C4-2B (cell line): Measurements from ENCODE around the gene ANKS1B.
"Not testable (repeated sequence)": the region's sequence is repeated elsewhere in the genome, so short reads cannot be mapped to it uniquely, and the experiment has no call there.

Experiments used
- H3K27ac ChIP-seq: fragments of 450-650 bp; 2 replicates; pipeline ENCODE4 v1.5.1; 2017
- ZFX ChIP-seq: fragments of 450-650 bp; IDR thresholded peaks from 2 replicates; pipeline ENCODE4 v1.6.1; 2017
- TF ChIP-seq, protein P1 (sequence below): fragments of 450-650 bp; conservative IDR thresholded peaks from 2 replicates; pipeline ENCODE4 v1.5.1; 2017; ENCODE audit warnings: mild to moderate bottlenecking

ANKS1B gene

DNA sequence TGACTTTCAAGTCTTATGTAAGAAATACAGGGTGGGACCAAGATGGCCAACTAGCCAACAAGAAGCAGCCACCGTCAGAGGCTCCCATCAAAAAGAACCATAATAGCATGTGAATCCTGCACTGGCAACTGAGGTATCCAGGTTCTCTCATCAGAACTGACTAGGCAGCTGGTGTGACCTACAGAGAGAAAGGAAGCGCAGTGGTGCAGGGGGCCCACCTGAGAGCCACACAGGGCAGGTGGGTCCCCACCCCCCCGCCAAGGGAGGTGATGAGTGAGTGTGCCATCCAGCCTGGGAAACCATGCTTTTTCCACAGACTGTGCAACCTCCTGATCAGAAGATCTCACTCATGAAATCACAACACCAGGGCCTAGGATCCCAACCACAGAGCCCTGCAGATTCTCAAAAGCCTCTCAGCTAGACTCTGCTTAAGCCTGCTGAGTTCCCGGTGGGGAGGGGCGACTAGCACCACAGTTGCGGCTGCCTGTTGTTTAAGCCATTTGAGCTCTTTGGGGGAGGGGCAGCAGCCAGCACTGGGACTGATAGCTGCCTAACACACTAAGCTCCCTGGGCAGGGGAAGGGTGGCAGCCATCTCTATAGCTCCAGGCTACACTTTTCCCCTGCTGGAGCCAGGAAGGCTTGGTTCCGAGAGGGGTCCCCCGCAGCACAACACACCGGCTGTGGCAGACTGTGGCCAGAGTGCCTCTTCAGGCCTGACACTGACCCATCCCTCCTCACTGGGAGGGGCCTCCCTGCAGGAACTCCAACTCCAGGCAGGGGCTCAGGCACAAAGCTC lies 261.8 kb downstream of the ANKS1B start:
- no peak for TF ChIP-seq ZFX
- TF ChIP-seq, protein P1, sequence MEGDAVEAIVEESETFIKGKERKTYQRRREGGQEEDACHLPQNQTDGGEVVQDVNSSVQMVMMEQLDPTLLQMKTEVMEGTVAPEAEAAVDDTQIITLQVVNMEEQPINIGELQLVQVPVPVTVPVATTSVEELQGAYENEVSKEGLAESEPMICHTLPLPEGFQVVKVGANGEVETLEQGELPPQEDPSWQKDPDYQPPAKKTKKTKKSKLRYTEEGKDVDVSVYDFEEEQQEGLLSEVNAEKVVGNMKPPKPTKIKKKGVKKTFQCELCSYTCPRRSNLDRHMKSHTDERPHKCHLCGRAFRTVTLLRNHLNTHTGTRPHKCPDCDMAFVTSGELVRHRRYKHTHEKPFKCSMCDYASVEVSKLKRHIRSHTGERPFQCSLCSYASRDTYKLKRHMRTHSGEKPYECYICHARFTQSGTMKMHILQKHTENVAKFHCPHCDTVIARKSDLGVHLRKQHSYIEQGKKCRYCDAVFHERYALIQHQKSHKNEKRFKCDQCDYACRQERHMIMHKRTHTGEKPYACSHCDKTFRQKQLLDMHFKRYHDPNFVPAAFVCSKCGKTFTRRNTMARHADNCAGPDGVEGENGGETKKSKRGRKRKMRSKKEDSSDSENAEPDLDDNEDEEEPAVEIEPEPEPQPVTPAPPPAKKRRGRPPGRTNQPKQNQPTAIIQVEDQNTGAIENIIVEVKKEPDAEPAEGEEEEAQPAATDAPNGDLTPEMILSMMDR: no peak
- H3K27ac ChIP-seq: no peak overlapping the region

DNA sequence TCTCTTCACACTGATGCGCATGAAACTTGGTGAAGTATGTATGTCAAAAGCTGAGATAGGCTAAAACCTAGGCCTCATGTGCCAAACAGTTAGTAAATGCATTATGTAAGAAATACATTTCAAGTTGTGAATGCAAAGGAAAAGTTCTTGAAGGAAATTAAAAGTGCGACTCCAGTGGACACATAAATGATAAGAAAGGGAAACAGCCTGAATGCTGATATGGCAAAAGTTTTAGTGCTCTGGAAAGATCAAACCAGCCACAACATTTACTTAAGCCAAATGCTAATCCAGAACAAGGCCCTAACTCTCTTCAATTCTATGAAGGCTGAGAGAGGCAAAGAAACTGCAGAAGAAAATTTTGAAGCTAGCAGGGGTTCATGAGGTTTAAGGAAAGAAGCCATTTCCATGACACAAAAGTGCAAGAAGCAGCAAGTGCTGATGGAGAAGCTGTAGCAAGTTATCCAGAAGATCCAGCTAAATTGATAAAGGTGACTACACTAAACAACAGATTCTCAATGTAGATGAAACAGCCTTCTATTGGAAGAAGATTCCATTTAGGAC lies 262.9 kb downstream of the ANKS1B start:
- H3K27ac ChIP-seq: no peak overlapping the region
- TF ChIP-seq, protein P1: no peak
- TF ChIP-seq ZFX: no peak

DNA sequence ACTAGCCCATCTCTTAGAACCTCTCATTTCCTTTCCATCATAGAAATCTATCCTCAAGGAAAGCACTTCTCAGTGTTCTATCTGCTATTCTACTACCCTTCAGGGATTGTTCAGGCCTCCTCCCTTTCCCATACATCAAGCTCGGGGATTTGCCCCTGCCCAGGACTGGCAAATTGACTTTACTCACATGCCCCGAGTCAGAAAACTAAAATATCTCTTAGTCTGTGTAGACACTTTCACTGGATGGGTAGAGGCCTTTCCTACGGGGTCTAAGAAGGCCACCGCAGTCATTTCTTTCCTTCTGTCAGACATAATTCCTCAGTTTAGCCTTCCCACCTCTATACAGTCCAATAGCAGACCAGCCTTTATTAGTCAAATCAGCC lies 264.7 kb downstream of the ANKS1B start:
- H3K27ac ChIP-seq: not testable (repeated sequence)

DNA sequence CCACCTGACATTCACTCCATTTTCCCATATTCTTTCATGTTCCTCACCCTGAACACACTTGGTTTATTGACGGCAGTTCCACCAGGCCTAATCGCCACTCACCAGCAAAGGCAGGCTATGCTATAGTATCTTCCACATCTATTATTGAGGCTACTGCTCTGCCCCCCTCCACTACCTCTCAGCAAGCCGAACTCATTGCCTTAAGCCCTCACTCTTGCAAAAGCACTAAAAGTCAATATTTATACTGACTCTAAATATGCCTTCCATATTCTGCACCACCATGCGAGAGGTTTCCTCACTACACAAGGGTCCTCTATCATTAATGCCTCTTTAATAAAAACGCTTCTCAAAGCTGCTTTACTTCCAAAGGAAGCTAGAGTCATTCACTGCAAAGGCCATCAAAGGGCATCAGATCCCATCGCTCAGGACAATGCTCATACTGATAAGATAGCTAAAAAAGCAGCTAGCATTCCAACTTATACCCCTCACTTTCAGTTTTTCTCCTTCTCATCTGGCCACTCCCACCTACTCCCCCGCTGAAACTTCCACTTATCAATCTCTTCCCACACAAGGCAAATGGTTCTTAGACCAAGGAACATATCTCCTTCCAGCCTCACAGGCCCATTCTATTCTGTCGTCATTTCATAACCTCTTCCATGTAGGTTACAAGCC lies 265.2 kb downstream of the ANKS1B start:
- H3K27ac ChIP-seq: not testable (repeated sequence)

DNA sequence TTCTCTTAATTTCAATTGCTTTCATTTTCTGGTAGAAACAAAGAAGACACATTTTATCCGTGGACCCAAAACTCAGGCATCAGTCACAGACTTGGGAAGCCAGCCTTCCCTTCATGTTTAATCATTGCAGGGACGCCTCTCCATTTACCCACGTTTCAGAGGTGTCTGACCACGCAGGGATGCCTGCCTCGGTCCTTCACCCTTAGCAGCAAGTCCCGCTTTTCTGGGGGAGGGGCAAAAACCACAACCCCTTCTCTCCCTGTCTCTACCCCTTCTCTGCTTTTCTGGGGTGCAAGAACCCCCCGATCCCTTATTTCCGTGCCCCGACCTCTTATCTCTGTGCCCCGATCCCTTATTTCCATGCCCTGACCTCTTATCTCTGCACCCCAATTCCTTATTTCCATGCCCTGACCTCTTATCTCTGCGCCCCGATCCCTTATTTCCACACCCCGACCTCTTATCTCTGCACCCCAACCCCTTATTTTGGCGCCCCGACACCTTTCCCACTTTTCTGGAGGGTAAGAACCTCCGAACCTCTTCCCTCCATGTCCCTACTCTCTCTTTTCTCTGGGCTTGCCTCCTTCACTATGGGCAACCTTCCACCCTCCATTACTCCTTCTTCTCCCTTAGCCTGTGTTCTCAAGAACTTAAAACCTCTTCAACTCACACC lies 268.8 kb downstream of the ANKS1B start:
- not testable (repeated sequence) for H3K27ac ChIP-seq

DNA sequence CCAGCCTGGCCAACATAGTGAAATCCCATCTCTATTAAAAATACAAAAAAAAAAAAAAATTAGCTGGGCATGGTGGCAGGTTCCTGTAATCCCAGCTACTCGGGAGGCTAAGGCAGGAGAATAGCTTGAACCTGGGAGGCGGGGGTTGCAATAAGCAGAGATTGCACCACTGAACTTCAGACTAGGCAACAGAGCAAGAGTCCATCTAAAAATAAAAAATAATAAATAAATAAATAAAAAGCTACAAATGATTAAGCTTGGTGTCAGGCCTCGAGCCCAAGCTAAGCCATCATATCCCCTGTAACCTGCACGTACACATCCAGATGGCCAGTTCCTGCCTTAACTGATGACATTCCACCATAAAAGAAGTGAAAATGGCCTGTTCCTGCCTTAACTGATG lies 269.8 kb downstream of the ANKS1B start:
- H3K27ac ChIP-seq: not testable (repeated sequence)

DNA sequence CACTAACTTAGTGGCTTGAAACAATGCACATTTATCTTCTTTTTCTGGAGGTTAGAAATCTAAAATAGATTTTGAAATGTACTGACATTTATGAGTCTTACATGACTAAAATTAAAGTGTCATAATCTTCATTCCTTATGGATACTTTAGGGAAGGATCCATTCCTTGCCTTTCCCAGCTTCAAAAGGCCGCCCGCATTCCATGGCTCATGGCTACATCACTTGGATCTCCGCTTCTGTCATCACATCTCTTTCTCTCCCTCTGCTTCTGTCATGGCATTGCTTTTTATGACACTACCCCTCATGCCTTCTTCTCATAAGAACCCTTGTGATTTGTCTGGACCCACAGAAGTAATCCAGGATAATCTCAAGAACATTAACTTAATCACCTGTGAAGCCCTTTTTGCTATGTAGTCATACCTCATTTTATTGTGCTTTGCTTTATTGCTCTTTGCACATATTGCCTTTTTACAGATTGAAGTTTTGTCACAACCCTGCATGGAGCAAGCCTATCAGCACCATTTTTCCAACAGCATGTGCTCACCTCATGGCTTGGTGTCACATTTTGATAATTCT lies 270.7 kb downstream of the ANKS1B start:
- no peak overlapping the region for H3K27ac ChIP-seq
- TF ChIP-seq, protein P1: no peak
- TF ChIP-seq ZFX: no peak

DNA sequence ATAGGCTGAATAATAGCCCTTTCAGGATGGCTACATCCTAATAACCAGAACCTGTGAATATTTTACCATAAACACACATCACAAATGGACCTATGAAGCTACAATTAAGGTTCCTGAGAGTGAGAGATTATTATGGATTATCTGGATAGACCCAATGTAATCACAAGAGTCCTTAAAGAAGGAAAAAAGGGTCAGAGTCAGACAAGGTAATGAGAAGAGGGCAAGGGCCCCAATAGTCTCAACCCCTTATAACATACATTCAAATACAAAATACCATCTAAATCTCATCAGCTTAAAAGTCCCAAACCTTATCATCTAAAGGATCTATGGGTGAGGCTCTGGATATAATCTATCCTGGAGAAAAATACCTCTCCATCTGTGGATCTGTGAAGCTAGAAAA lies 272.5 kb downstream of the ANKS1B start:
- H3K27ac ChIP-seq: no peak overlapping the region
- no peak for TF ChIP-seq ZFX
- TF ChIP-seq, protein P1: no peak

DNA sequence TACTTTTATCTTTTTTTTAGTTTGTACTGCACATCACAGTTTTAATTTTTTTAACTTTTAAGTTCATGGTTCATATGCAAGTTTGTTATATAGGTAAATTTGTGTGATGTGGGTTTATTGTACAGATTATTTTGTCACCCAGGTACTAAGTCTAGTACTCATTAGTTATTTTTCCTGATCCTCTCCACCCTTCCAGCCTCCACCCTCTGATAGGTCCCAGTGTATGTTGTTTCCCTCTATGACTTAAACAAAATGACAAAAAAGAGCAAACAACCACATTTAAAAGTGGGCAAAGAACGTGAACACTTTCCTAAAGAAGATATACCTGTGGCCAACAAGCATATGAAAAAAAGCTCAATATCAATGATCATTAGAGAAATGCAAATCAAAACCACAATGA lies 273.5 kb downstream of the ANKS1B start:
- no peak for TF ChIP-seq ZFX
- H3K27ac ChIP-seq: no peak overlapping the region

DNA sequence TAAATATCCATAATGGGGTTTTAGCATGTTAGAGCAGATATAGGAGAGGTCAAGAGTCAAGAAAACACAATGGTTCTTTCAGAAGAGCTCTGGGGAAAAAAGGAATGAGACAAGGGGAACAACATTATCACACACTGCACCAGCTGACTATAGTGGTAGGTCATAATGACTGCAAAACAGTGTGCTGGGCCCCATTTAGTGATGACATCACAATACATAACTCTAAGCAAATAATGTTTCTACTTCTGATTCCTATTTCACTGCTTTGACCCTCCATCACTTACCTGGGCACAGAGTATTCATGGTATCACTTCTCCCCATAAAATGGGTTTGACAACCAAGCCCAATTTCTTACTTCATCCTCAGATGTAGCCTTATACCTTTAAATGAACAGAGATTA lies 275.1 kb downstream of the ANKS1B start:
- H3K27ac ChIP-seq: no peak overlapping the region
- no peak for TF ChIP-seq ZFX
- TF ChIP-seq, protein P1: no peak
